ENCODE data around the gene VWA5B2. TPM values are rescaled to one million over a fixed set of nuclear protein-coding genes. Genes with fewer than 3 reads are reported as not detected.

VWA5B2 gene
- total and polyA plus RNA-seq, 2 of the 13 experiments (the other 11 are each of a cell fraction or from before 2014, with no cell fraction given), result 0.03 to 0.04 TPM

DNA sequence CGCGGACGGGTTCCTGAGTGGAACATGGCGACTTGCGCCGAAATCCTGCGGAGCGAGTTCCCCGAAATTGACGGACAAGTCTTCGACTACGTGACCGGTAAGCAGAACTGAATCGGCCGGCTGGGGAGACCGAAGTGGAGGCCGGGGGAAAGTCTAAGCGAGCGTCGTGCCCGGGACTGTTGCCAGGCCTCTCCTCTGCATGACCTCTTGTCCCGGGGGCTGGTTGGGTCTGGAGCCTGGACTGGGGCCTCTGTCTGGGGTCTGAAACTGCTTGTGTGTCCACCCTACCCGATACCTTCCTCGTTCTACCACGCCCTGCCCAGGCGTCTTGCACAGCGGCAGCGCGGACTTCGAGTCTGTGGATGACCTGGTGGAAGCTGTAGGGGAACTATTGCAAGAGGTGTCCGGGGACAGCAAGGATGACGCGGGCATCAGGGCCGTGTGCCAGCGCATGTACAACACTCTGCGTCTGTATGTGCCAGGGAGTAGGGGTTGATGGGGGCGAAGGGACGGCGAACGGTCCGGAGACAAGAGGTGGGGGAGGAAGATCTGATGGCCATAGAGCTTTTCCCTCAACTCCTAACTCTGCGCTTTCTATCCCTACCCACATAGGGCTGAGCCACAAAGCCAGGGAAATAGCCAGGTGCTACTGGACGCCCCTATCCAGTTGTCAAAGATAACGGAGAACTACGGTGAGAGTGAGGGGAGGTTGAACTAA is 43.0 kb upstream of the VWA5B2 start, which contains the start of gene ABCF3 (continued):
- no peak for TF ChIP-seq FOXO1 (CRISPR knock-in tag; IDR thresholded peaks at IDR 0.05)
- no peak for TF ChIP-seq GABPA (IDR thresholded peaks at IDR 0.05; ENCODE audit: low read depth, low read length)
- no peak for TF ChIP-seq GABPA (CRISPR knock-in tag; IDR thresholded peaks at IDR 0.05; ENCODE audit: low read depth)
- TF ChIP-seq RFX5 (IDR thresholded peaks at IDR 0.05; ENCODE audit: low read depth, low read length), result no peak
- TF ChIP-seq ZNF350 (CRISPR knock-in tag; IDR thresholded peaks at IDR 0.05; ENCODE audit: borderline replicate concordance, low read depth), result no peak
- no peak for TF ChIP-seq BRD4 (CRISPR knock-in tag; IDR thresholded peaks at IDR 0.05)
- peak; percentile 88 for TF ChIP-seq ZFX (CRISPR knock-in tag; IDR thresholded peaks at IDR 0.05; ENCODE audit: low read depth)
- no peak for TF ChIP-seq ZNF567 (CRISPR knock-in tag; IDR thresholded peaks at IDR 0.05; ENCODE audit: borderline replicate concordance)
- no peak for TF ChIP-seq FOSL2 (CRISPR knock-in tag; IDR thresholded peaks at IDR 0.05)
- TF ChIP-seq TRIM24 (CRISPR knock-in tag; IDR thresholded peaks at IDR 0.05), result no peak; the same call in 1 of the 2 replicates
- no peak for TF ChIP-seq ZNF678 (CRISPR knock-in tag; IDR thresholded peaks at IDR 0.05)
- TF ChIP-seq ZEB1 (IDR thresholded peaks at IDR 0.05; ENCODE audit: insufficient replicate concordance, low read depth), result no peak
- TF ChIP-seq CCDC6 (CRISPR knock-in tag; IDR thresholded peaks at IDR 0.05), result peak; percentile 19; the same call in 1 of the 2 replicates
- TF ChIP-seq ZNF503 (CRISPR knock-in tag; IDR thresholded peaks at IDR 0.05), result no peak
- peak; percentile 72; the same call in 1 of the 2 replicates for TF ChIP-seq ARID4A (CRISPR knock-in tag; IDR thresholded peaks at IDR 0.05; ENCODE audit: borderline replicate concordance)
- TF ChIP-seq MATR3 (CRISPR knock-in tag; IDR thresholded peaks at IDR 0.05), result no peak
- TF ChIP-seq HNF4G (IDR thresholded peaks at IDR 0.05; ENCODE audit: borderline replicate concordance, low read depth, low read length), result no peak
- TF ChIP-seq HNF4G (CRISPR knock-in tag; IDR thresholded peaks at IDR 0.05; ENCODE audit: borderline replicate concordance, low read depth), result no peak
- TF ChIP-seq ZNF557 (CRISPR knock-in tag; IDR thresholded peaks at IDR 0.05), result no peak
- TF ChIP-seq ZNF512 (CRISPR knock-in tag; IDR thresholded peaks at IDR 0.05), result no peak
- TF ChIP-seq GTF3A (CRISPR knock-in tag; conservative IDR thresholded peaks at IDR 0.05), result no peak
- TF ChIP-seq ZFP36L1 (CRISPR knock-in tag; IDR thresholded peaks at IDR 0.05), result no peak

All from HepG2 (cell line).